ENCODE measurements around the gene CXCR1. TPM values are rescaled to one million over a fixed set of nuclear protein-coding genes. Genes with fewer than 3 reads are reported as not detected.

The CXCR1 gene
- total RNA-seq, 1 experiment from 2014 or later = not detected

DNA sequence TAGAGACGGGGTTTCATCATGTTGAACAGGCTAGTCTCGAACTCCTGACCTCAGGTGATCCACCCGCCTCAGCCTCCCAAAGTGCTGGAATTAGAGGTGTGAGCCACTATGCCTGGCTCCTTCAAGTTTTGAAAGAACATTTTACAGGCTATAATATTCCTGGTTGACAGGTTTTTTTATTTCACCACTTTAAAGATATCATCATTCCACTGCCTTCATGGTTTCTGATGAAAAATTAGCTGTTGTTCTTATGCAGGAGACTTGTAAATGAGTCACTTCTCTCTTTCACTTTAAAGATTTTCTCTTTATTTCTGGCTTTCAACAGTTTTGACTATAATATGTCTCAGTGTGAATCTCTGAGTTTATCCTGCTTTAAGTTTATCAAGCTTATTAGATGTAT is 42.3 kb upstream of the CXCR1 start:
- H3K27me3 ChIP-seq (ENCODE audit: low read length) = no peaks in the 10 kb centered on the region
- POLR2A ChIA-PET (ENCODE audit: unreplicated experiment) = interaction anchor here (0.7 kb wide), 1 partner anchor 49 kb away, joined by 3 read pairs; no protein-coding TSS in a partner anchor

DNA sequence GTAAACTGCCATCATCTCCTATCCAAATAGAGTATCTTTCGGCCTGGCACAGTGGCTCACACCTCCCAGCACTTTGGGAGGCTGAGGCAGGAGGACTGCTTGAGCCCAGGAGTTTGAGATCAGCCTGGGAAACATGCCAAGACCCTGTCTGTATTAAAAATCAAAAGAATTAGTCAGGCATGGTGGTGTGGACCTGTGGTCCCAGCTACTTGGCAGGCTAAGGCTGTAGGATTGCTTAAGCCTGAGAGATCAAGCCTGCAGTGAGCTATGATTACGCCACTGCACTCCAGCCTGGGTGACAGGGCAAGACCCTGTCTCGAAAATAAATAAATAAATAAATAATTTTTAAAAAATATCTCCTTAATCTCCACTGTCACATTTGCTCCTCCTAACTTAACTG is 35.5 kb upstream of the CXCR1 start:
- H3K4me1 ChIP-seq (ENCODE audit: insufficient read depth, low read length) = no peaks in the 10 kb centered on the region
- TF ChIP-seq, protein P1, sequence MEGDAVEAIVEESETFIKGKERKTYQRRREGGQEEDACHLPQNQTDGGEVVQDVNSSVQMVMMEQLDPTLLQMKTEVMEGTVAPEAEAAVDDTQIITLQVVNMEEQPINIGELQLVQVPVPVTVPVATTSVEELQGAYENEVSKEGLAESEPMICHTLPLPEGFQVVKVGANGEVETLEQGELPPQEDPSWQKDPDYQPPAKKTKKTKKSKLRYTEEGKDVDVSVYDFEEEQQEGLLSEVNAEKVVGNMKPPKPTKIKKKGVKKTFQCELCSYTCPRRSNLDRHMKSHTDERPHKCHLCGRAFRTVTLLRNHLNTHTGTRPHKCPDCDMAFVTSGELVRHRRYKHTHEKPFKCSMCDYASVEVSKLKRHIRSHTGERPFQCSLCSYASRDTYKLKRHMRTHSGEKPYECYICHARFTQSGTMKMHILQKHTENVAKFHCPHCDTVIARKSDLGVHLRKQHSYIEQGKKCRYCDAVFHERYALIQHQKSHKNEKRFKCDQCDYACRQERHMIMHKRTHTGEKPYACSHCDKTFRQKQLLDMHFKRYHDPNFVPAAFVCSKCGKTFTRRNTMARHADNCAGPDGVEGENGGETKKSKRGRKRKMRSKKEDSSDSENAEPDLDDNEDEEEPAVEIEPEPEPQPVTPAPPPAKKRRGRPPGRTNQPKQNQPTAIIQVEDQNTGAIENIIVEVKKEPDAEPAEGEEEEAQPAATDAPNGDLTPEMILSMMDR (conservative IDR thresholded peaks at IDR 0.05; ENCODE audit: low read depth, low read length) = no peak
- no peak for ATAC-seq
- ChIA-PET CTCF (no interaction called here), POLR2A (ENCODE audit: unreplicated experiment) (no interaction called here)
- no peaks in the 10 kb centered on the region for H3K9me3 ChIP-seq (ENCODE audit: low read length)
- H3K4me2 ChIP-seq (ENCODE audit: low read length) = no peak overlapping the region
- H3K9me2 ChIP-seq (replicated peaks; ENCODE audit: low read length) = no peaks in the 10 kb centered on the region
- no peak overlapping the region for H3K9ac ChIP-seq (ENCODE audit: low read length)
- H3F3A ChIP-seq (ENCODE audit: low read length, unreplicated experiment) = no peaks in the 10 kb centered on the region
- BruUV-seq (replicated peaks) = no TSS peak
- no peak overlapping the region for H3K27ac ChIP-seq (ENCODE audit: low read length)
- H3K4me3 ChIP-seq (ENCODE audit: low read length) = no peak overlapping the region
- H3K27me3 ChIP-seq (ENCODE audit: low read length) = peaks cover 14% of the 10 kb centered on the region
- H3K79me2 ChIP-seq (ENCODE audit: low read length) = no peaks in the 10 kb centered on the region
- no peak for DNase-seq
- no peak overlapping the region for H2AFZ ChIP-seq (ENCODE audit: low read length)
- intact Hi-C loops (cut with micrococcal nuclease) = no loop called here
- H3K36me3 ChIP-seq (ENCODE audit: low read depth, low read length) = no peaks in the 10 kb centered on the region
- H4K20me1 ChIP-seq (ENCODE audit: low read length) = no peaks in the 10 kb centered on the region

More for the DNA sequence above, 42.3 kb upstream of the CXCR1 start:
- Histone ChIP-seq H4K20me1 (ENCODE audit: low read length) (no peaks in the 10 kb centered on the region), H3K27ac (ENCODE audit: low read length) (no peak overlapping the region), H2AFZ (ENCODE audit: low read length) (no peak overlapping the region), H3K36me3 (ENCODE audit: low read depth, low read length) (no peaks in the 10 kb centered on the region), H3K4me2 (ENCODE audit: low read length) (no peak overlapping the region), H3K79me2 (ENCODE audit: low read length) (no peaks in the 10 kb centered on the region), H3K4me3 (ENCODE audit: low read length) (no peak overlapping the region), H3K9me2 (replicated peaks; ENCODE audit: low read length) (no peaks in the 10 kb centered on the region), H3K4me1 (ENCODE audit: insufficient read depth, low read length) (no peaks in the 10 kb centered on the region), H3F3A (ENCODE audit: low read length, unreplicated experiment) (no peaks in the 10 kb centered on the region), H3K9ac (ENCODE audit: low read length) (no peak overlapping the region), H3K9me3 (ENCODE audit: low read length) (no peaks in the 10 kb centered on the region)
- DNase-seq = no peak
- no TSS peak for BruUV-seq (replicated peaks)
- CTCF ChIA-PET = no interaction called here
- TF ChIP-seq EZH2phosphoT487 (IDR thresholded peaks at IDR 0.05; ENCODE audit: borderline replicate concordance, low read length) (no peak), EZH2 (IDR thresholded peaks at IDR 0.05; ENCODE audit: low read length, unreplicated experiment) (no peak)
- TF ChIP-seq, protein P1 (conservative IDR thresholded peaks at IDR 0.05; ENCODE audit: low read depth, low read length) = no peak
- ATAC-seq = no peak
- intact Hi-C loops (cut with micrococcal nuclease) = no loop called here

DNA sequence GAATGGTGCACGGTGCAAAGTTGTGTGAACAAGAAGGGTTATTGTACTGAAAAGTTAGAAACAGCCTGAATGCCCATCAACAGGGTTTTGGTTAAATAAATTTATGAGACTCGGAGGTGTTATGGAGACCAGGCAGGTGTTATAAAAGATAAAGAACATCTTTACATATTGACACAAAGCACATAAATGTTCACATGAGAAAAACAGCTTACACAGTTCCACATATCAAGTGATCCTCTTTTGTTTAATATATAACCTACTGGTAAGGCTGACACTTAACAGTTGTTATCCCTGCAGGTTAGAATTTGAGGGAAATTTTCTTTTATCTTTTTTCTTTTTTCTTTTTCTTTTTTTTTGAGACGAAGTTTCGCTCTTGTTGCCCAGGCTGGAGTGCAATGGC is 30.2 kb upstream of the CXCR1 start:
- BruUV-seq (replicated peaks) = no TSS peak

More for the DNA sequence above, 30.2 kb upstream of the CXCR1 start:
- no peak overlapping the region for H3K4me3 ChIP-seq (ENCODE audit: low read length)
- no peaks in the 10 kb centered on the region for H3K9me3 ChIP-seq (ENCODE audit: low read length)
- TF ChIP-seq EZH2phosphoT487 (IDR thresholded peaks at IDR 0.05; ENCODE audit: borderline replicate concordance, low read length) (no peak), EZH2 (IDR thresholded peaks at IDR 0.05; ENCODE audit: low read length, unreplicated experiment) (no peak)
- TF ChIP-seq, protein P1 (conservative IDR thresholded peaks at IDR 0.05; ENCODE audit: low read depth, low read length) = no peak
- no peaks in the 10 kb centered on the region for H3K4me1 ChIP-seq (ENCODE audit: insufficient read depth, low read length)
- H3K36me3 ChIP-seq (ENCODE audit: low read depth, low read length) = no peaks in the 10 kb centered on the region
- no peak for DNase-seq
- H3K4me2 ChIP-seq (ENCODE audit: low read length) = no peak overlapping the region
- H3K79me2 ChIP-seq (ENCODE audit: low read length) = no peaks in the 10 kb centered on the region
- no peak overlapping the region for H3K27ac ChIP-seq (ENCODE audit: low read length)
- ATAC-seq = no peak
- ChIA-PET CTCF (no interaction called here), POLR2A (ENCODE audit: unreplicated experiment) (no interaction called here)
- peaks cover 13% of the 10 kb centered on the region for H3K27me3 ChIP-seq (ENCODE audit: low read length)
- no peaks in the 10 kb centered on the region for H4K20me1 ChIP-seq (ENCODE audit: low read length)
- intact Hi-C loops (cut with micrococcal nuclease) = no loop called here
- H2AFZ ChIP-seq (ENCODE audit: low read length) = no peak overlapping the region
- H3F3A ChIP-seq (ENCODE audit: low read length, unreplicated experiment) = no peaks in the 10 kb centered on the region
- H3K9ac ChIP-seq (ENCODE audit: low read length) = no peak overlapping the region
- H3K9me2 ChIP-seq (replicated peaks; ENCODE audit: low read length) = no peaks in the 10 kb centered on the region
